Retina (tissue), 1 donor: ENCODE measurements around the gene NADK.
"Not testable (repeated sequence)": the region's sequence is repeated elsewhere in the genome, so short reads cannot be mapped to it uniquely, and the experiment has no call there.

Source experiments
- DNase-seq: peaks from one replicate; pipeline ENCODE4 v3.0.0-alpha.2; 2016

NADK gene

DNA sequence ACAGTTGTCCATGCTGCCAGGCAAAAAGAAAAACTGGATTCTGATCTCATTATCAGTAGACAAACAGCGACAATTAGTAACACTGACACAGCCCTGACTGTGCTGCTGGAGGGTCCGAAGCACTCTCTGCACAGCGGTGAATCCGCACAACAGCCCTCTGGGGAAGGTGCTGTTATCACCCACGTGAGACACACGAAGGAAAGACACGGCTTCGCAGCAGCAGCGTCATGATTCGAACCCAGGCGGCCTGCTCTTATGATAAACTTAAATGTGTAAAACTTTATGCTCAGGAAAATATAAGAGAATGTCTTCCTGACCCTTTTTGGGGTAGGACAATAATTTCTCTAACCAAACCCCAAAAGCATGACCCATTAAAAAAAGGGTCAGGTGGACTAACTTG, 35.7 kb downstream of the NADK start:
- not testable (repeated sequence) for DNase-seq

DNA sequence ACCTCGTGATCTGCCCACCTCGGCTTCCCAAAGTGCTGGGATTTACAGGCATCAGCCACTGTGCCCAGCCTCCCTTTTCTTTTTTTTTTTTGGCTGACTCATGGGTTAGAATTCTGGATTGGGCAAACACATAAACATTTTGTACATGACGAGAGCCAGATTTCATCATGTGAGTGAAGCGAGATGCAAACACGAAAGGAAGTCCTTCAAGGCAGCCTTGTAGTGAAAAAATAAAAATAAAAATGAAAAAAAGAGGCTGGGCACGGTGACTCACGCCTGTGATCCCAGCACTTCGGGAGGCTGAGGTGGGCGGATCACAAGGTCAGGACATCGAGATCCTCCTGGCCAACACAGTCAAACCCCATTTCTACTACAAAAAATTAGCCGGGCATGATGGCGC, 37.3 kb downstream of the NADK start:
- not testable (repeated sequence) for DNase-seq

DNA sequence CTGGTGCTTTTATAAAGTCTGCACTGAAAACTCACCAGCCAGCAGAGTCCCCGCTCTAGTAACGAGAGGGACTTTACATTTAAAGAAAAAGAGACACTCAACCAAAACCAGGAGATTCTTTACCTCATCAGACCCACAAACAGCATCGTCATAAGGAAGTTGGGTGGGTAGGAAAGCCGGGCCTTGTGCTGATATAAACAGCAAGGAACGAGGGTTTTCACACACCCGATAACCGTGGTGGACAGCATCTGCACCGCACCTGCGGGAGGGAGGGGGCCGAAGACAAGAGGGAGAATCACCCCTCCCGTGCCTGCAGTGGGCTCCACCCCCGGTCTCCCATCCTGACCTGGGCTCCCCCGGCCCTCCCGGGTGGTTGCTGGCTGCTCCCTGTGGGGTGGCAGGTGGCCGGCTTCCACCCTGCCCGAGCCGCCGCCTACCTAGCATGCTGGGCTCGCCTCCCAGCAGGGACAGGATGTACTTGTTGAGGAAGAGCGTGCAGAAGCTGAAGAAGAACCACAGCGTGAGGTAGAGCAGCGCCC, 39.4 kb downstream of the NADK start:
- not testable (repeated sequence) for DNase-seq

DNA sequence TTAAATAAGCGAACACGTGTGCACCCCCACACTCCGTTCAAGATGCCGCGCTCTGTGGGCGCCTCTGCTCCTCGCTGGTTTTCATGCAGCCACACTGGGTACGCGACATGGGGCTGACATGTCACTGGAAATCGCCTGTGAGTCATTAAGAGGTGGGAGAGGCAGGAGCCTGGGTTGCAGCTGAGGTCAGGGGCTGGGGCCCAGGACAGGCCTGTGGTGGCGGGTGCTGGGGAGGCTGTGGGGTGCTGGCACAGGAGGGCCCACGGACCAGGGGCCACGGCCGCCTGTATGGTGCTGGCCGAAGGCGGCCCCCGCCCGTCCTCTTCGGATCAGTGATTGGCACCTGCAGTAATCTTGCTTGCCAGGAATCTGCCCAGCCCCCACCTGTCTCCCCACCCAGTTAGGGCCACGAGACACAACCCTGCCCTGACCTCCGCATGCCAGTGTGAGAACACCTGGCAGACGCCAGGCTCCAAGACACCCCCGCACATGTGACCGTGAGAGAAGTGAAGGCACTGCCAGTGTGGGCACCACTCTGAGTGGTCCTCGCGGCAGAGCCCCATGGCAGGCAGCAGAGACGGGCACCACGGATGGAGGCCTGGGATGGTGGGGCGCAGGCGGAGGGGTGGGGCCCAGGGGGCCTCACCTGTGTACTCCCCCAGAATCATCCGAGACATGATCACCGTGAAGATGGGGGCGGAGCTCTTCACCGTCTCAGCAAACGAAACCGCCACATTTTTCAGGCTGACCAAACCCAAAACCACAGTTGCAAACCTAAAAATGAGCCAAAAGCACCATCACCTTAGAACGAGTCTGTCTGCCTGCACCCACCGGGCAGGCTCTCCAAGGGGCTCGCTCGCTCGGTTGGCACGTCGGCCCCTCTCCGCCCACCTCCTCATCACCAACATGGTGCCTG, 40.3 kb downstream of the NADK start:
- DNase-seq, result not testable (repeated sequence)

DNA sequence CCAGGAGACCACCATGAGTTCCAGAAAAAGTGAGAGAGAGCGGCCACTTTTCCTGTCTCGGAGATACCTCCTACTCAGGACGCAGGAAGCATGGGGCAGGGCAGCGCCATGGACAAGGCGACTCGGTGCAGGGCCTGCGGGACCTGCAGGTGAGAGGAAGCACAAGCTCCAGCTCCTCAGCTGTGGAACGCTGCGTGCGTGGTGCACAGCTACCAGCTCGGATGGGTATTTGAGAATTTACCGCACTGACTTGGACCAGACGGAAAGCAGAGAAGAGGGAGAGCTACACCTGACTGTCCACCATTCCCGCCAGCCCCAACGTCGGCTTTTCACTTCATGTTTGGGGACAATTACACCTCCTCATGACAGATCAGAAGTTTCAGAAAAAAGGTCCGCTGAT, 45.9 kb downstream of the NADK start:
- no peak for DNase-seq

DNA sequence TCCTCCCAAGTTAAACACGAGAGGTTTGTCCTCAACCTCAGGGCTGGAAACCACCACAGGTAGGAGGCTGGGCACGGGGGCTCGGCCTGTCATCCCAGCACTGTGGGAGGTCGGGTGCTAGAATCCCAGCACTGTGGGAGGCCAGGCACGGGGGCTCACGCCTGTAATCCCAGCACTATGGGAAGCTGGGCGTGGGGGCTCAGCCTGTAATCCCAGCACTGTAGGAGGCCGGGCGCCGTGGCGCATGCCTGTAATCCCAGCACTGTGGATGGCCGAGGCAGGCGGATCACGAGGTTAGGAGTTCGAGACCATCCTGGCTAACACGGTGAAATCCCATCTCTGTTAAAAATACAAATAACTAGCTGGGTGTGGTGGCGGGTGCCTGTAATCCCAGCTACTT, 47.4 kb downstream of the NADK start:
- no peak for DNase-seq

DNA sequence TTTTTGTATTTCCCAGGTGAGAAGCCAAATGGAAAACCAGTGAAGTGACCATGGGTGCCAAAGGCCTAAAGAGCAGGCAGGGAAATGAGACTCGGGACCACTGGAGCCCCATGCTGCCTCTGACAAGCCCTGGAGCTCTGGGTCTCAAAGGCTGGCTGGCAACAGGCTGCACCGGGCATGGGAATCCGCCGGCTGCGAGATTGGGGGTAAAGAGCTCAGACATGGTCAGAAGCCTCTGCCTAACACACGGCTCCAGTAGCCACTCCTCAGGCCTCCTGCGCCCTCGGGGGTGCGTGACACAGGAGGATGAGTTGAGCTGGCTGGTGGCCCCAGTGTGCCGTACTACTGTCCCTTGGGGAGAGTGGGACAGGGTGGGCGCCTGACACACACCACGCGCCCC, 48.0 kb downstream of the NADK start:
- DNase-seq, result not testable (repeated sequence)

DNA sequence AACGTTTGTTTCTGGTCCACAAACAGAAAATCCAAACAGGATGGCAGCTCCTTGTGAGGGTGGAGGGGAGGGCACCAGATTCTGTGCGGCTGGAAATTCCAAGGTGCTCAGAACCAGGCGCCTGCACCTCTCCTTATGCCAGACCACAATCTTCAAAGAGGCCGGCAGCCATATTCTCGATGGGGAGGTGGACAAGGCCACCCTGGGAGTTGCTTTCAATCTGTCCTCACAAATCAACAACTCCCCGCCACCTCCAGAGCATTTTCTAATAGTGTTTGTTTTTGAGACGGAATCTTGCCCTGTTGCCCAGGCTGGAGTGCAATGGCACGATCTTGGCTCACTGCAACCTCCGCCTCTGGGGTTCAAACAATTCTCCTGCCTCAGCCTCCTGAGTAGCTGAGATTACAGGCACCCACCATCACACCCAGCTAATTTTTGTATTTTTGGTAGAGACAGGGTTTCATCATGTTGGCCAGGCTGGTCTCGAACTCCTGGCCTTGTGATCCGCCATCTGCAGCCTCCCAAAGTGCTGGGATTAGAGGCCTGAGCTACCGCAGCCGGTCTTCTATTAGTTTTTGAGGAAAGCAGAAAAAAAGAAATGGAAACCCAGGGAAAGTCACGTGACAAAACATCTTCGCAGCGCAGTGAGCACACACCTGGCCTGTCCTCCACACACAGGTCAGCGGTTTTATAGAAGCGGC, 49.0 kb downstream of the NADK start:
- not testable (repeated sequence) for DNase-seq

DNA sequence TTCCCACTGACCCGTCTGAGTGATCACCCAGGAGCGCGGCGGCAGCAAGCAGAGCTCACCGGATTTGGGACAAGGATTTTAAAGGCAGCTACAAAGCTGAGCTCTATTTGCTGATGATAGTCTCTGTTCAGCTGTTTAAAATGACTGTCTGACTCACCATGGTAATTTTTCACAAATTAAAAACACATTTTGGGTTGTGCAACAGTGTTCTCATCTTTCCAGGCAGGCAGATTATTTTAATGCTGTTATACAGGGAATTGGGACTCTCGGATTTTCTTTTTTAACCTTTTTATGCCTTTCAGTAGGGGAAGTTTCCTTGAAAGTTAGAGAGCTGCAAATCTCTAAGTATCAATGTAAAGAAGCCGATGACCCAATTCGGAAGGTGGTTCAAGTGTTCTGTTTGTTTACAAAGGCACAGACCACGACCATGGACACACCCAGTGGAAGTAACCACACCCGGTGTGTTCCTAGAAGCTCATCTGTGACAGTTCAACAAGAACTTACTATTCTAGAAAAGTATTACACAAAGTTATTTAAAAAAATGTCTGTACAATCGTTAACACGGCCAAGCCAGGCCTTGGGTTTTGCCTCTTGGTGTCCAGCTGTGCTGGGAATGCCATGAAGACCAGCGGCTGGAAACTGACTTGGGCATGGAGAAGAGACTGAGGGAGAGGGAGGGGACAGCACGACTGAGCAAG, 49.8 kb downstream of the NADK start:
- DNase-seq, result not testable (repeated sequence)

DNA sequence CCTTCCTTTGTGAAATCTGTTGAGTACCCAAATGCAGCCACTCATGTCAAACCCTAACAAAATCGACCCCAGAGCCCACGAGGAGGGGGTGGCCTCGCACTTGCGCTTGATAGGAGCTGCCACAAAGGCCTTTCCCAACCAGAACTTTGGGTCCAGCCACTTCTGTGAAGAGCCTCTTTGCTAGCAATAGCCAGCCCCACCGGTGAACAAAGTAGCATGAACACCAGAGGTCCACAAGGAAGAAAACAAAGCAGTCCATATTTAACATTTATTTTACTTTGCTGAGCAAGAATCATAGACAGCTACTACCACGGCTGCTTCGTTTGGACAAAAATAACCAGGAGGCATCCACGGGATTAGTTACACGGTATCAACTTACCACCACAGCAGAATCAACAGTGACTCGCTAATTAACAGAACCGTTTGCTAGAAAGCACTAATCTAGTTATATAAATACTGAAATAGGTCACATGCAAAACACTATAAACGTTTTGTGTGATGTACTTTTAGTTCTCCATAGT, 51.1 kb downstream of the NADK start:
- not testable (repeated sequence) for DNase-seq

DNA sequence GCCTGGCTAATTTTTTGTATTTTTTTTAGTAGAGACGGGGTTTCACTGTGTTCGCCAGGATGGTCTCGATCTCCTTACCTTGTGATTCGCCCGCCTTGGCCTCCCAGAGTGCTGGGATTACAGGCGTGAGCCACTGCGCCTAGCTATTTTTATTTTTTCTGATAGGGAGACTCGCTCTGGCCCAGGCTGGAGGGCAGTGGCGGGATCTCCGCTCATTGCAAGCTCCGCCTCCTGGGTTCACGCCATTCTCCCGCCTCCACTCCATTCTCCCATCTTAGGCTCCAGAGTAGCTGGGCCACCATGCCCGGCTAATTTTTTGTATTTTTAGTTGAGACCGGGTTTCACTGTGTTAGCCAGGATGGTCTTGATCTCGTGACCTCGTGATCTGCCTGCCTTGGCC, 52.2 kb downstream of the NADK start:
- DNase-seq, result not testable (repeated sequence)

DNA sequence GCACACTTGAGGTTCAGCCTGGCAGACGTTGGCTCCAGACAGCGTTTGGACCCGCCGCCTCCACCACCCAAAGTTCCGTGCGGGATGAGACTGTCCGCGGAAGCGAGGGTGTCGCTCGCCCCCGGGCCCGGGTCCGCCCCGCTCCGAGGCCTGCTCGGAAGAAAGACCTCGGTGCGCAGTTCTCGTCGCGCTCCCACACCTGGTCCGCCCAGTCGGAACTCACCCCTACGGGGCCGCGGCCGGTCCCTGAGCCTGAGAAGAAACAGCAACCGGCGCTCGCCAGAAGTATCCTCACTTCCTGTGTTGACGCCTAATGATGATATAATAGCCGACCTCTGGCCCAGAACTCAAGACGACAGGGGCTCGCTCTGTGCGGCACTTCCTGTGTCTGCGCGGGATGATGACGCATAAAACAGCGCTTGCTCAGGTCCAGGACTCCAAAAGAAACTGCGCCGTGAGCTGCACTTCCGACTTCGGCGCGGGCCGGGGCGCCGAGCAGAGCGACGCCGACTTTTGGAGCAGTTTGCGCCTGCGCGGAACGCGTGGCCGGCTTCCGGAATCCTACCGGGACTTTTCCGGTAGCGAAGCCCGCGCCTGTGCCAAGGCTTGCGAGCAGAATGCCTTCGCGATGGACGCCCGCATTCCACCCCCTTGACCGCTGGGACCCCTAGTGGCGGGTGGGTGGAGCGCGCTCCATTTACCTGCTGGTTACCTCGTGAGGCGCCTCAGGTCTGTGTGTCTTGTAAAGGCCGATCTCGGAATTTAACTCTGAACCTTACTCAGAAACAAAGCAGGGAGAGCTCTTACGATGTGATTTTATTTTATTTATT, 54.0 kb downstream of the NADK start, which contains the start of gene CDK11A:
CDK11A (minus strand) TSS at position 323 of the 830 bp plus-strand sequence. CDS start 1,539 bp downstream, outside the sequence.
- peak; percentile 97 for DNase-seq

DNA sequence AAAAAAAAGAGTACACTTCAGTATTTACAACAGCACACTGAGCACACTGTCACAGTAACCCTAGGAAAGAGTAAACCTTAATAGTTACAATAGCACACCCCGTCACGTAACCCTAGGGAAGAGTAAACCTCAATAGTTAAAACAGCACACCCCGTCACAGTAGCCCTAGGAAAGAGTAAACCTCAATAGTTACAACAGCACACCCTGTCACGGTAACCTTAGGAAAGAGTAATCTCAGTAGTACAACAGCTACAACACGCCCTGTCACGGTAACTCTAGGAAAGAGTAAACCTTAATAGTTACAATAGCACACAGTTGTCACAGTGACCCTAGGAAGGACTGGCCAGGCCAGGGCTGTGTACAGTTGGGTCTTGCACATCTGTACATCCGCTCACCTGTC, 57.1 kb downstream of the NADK start:
- DNase-seq, result no peak

DNA sequence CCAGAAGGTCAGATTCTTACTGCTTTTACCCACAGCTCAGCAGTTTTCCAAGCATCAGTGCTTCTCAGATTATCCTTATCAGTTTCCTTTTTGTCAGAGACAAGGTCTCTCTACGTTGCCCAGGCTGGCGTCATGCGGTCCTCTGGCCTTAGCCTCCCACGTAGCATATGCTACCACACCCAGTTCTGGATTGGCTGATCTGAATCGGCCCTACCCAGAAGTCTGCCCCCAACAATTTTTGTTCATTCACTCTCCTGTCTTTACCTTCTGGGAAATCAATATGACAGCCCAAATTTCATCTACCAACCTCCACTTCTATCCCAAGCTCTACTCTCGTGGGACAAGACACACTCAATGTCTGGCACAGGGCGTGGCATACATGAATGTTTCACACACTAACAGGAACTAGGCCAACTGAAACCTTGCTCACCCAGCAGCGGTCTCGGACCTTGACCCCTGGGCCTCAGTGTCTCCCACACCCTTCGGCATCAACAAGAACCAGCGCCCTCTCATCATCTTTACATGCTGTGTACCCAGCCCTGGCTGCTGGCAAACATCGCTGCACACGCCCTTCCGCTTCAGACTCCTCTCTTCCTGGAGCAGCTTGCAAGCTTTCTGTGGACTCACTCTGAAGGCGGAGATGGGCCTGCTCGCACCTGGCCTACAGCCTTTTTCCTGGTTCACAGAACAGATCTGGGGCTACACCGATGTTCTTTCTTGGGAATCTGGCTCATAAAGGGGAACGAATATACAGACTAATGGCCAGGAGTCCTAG, 63.0 kb downstream of the NADK start:
- DNase-seq, result not testable (repeated sequence)

DNA sequence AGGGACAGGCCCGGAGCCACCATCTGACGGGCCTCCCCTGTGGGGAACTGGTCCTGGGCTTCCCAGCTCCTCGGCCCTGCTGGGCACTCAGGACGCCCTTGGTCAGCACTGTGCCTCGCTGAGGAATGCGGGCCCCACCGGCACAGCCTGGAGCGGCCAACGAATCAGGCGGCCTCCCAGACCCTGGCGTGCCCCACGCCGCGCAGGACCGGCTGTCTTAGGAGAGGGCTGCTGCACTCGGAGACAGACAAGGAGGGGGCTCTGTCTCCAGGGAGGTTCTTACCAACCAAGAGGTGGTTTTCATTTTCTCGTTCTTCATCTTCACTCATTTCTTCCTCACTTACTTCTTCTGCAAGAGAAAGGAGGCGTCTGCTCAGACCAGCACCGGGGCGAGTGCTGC, 70.4 kb downstream of the NADK start:
- not testable (repeated sequence) for DNase-seq

DNA sequence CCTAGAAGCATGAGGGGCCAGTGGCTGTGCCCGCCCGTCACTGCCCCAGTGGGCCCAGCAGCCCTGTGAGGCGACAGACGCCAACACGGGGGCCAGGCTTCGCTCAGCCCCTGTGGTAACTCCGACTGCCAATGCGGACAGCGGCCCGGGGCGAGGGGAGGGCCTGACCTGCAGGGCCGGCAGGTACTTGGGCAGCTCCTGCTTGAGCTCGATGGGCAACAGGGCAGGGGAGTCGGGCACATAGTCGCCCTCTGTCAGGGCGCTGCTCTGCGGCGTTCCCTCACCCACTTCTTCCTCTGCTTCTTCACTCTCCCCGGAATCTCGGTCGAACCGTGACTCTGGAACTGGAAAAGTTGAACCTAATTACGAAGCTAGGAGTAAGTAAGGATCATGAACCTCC, 71.0 kb downstream of the NADK start:
- DNase-seq, result not testable (repeated sequence)

DNA sequence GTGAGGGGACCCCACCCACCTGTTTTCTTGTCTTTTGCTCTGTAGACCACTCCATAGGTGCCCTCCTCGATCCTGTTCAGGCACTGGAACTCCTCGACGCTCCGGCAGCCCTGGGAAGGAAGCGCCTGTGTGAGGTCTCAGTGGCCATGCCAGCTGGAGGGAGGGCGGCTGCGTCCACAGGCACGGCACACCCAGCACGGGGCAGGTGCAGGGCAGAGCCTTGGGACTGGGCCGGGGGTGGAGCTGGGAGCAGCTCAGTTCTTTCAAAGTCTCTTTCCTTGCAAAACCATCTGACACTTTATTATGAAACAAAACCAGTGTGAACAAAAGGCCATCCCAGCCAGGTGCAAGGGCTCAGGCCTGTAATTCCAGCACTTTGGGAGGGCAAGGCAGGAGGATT, 72.6 kb downstream of the NADK start:
- DNase-seq, result not testable (repeated sequence)

DNA sequence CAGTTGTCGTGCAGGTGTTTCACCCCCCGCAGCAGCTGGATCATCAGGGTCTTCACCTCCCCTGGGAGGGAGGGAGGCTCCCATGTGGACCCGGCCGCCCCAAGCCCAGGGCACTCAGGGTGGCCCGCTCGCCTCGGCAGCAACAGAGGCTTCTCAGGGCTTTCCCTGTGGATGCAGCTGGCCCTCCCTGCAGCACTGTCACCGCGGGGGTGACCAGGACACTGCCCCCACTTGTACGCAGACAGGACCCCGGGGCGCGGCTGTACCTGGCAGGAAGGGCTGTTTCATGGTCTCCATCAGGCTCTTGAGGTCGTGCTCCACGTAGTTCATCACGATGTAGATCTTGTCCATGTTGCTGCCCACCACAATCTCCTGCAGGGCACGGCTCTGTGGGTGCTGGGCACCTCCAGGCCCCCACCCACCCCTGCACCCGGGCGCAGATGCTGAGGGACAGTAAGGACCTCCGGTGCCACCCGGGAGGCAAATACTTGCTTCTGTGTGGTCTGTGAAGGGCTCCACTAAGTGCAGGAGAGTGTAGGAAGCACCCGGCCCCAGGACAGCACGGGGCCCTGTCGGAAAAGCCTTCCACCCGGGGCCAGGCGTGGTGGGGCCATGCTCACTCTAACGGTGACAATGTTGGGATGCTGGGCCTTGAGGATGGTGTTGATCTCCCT, 73.8 kb downstream of the NADK start:
- not testable (repeated sequence) for DNase-seq

DNA sequence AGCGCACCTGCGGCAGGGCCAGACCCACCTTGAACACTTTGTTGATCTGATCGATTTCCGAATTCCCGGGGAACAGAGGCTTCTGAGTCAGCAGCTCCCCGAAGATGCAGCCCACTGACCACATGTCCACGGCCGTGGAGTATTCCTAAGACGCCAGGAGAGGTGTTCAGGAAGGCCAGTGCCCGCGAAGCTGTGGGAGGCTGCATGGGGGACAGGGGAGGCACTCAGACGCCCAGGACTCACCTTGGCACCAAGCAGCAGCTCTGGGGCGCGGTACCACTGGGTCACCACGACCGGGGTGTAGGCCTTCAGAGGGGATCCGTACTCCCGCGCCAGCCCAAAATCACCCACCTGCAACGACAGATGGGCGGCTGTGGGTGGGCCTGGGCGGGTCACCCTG, 74.5 kb downstream of the NADK start:
- no peak for DNase-seq

DNA sequence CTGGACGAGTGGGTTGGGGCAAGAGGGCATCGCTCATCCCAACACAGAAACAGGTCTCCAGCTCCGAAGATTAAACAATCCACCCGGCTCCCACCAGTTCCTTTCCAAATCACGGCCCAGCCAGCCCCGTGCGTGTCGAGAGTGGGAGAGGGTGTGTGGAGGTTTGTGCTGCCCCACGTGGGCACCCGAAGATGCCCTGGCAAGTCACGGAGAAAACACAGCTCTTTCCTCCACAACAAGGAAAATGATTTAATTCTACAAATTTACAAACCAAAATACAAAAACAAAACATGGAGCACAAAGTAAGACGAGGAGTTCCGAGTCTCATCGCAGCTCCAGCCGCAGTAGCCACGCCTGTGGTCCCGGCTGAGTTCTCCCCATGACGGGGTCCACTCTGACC, 75.8 kb downstream of the NADK start:
- DNase-seq, result not testable (repeated sequence)
